H1 (cell line): Measurements from ENCODE around the gene HSD17B8. TPM values are rescaled to one million over a fixed set of nuclear protein-coding genes. Genes with fewer than 3 reads are reported as not detected.

ENCODE experiments used
- CTCF ChIA-PET: fragments of 300-600 bp; sonication (Branson Sonifier 250); formaldehyde crosslinking; loops from one replicate; lab custom pipeline; 2021; ENCODE audit not compliant: partially characterized antibody; lab: Charles Lee
- POLR2A ChIA-PET: fragments of 300-600 bp; sonication (Branson Sonifier 250); formaldehyde crosslinking; loops from one replicate; lab custom pipeline; 2021; ENCODE audit warnings: inconsistent platforms; ENCODE audit not compliant: partially characterized antibody; lab: Charles Lee
- DNase-seq, 2 experiments: peaks; one replicate each; pipeline versions ENCODE4 v3.0.0 to v3.0.0-alpha.2; 2010 to 2022; ENCODE audit warnings: low spot score in 2 of 2, low read depth in 1 of 2, mixed read lengths in 1 of 2
- FAIRE-seq: peaks from 2 replicates; lab custom pipeline; 2011; peaks lifted over from hg19 to GRCh38; lab: Jason Lieb, UNC
- H2AFZ ChIP-seq: 2 replicates; pipeline ENCODE4 v1.8.1; 2012; ENCODE audit warnings: low read length, inconsistent platforms
- H2AK5ac ChIP-seq: 2 replicates; pipeline ENCODE4 v1.6.1; 2013; ENCODE audit warnings: low read depth, low read length
- H2BK120ac ChIP-seq: replicated peaks from 2 replicates; pipeline ENCODE3; 2013; ENCODE audit warnings: low read depth, low read length, inconsistent platforms
- H2BK12ac ChIP-seq: 2 replicates; pipeline ENCODE4 v1.6.1; 2013; ENCODE audit warnings: low read depth, low read length
- H2BK15ac ChIP-seq: 2 replicates; pipeline ENCODE4 v1.6.1; 2013; ENCODE audit warnings: low read length
- H2BK20ac ChIP-seq: 2 replicates; pipeline ENCODE4 v1.6.1; 2013; ENCODE audit warnings: low read length
- H2BK5ac ChIP-seq: 2 replicates; pipeline ENCODE4 v1.6.1; 2013; ENCODE audit warnings: low read depth, low read length
- H3K14ac ChIP-seq: 2 replicates; pipeline ENCODE4 v1.6.1; 2013; ENCODE audit warnings: inconsistent platforms; ENCODE audit not compliant: insufficient read length
- H3K18ac ChIP-seq: 2 replicates; pipeline ENCODE4 v1.6.1; 2013; ENCODE audit warnings: low read length; ENCODE audit errors: extremely low read depth
- H3K23ac ChIP-seq: 2 replicates; pipeline ENCODE4 v1.6.1; 2013; ENCODE audit warnings: inconsistent platforms; ENCODE audit not compliant: insufficient read length
- H3K23me2 ChIP-seq: 2 replicates; pipeline ENCODE4 v1.6.1; 2013; ENCODE audit warnings: low read depth, low read length
- H3K27ac ChIP-seq: 2 replicates; pipeline ENCODE4 v1.6.1; 2011; ENCODE audit warnings: low read depth, low read length, inconsistent platforms
- H3K27me3 ChIP-seq, 4 experiments: replicated peaks in 1 of 4; 1 replicate in 1 of 4; 2 replicates in 3 of 4; pipeline versions ENCODE4 v1.6.1 to v1.8.1; 2011 to 2013; ENCODE audit warnings: low read length in 3 of 4, mild to moderate bottlenecking in 3 of 4, inconsistent platforms in 2 of 4, mixed read lengths in 2 of 4, moderate library complexity in 1 of 4; ENCODE audit not compliant: control insufficient read depth in 3 of 4, insufficient read depth in 3 of 4; ENCODE audit errors: extremely low read depth in 1 of 4
- H3K36me3 ChIP-seq, 4 experiments: 2 replicates each; pipeline versions ENCODE4 v1.6.1 to v1.8.1; 2011 to 2013; ENCODE audit warnings: mild to moderate bottlenecking in 4 of 4, low read length in 3 of 4, moderate library complexity in 2 of 4, control low read depth in 1 of 4, inconsistent platforms in 1 of 4; ENCODE audit not compliant: insufficient read depth in 4 of 4, control insufficient read depth in 2 of 4
- H3K4ac ChIP-seq: replicated peaks from 2 replicates; pipeline ENCODE3; 2013; ENCODE audit warnings: low read length, low read depth, mixed read lengths, inconsistent platforms; ENCODE audit not compliant: insufficient read length
- H3K4me1 ChIP-seq, 4 experiments: replicated peaks in 1 of 4; 1 replicate in 1 of 4; 2 replicates in 3 of 4; pipeline versions ENCODE4 v1.6.1 to v1.8.1; 2011 to 2013; ENCODE audit warnings: low read length in 3 of 4, inconsistent platforms in 2 of 4, mixed read lengths in 1 of 4; ENCODE audit not compliant: insufficient read depth in 4 of 4, control insufficient read depth in 3 of 4
- H3K4me2 ChIP-seq, 2 experiments: 2 replicates each; pipeline versions ENCODE4 v1.6.1 to v1.8.1; 2011 to 2013; ENCODE audit warnings: low read depth in 2 of 2, low read length in 2 of 2, control low read depth in 1 of 2, inconsistent platforms in 1 of 2, mild to moderate bottlenecking in 1 of 2; ENCODE audit not compliant: insufficient read depth in 1 of 2
- H3K4me3 ChIP-seq, 4 experiments: fragments of 200-600, 300-600 bp in 1 of 4; sonication (generic), shearing (Covaris generic), sonication (Bioruptor Twin) in 1 of 4; 2 replicates each; pipeline versions ENCODE4 v1.5.1 to v1.8.1; 2011 to 2016; ENCODE audit warnings: low read length in 4 of 4, low read depth in 3 of 4, control low read depth in 2 of 4, inconsistent platforms in 2 of 4, mild to moderate bottlenecking in 2 of 4, mixed read lengths in 1 of 4, moderate library complexity in 1 of 4; ENCODE audit not compliant: insufficient read depth in 2 of 4; ENCODE audit errors: extremely low read depth in 1 of 4
- H3K56ac ChIP-seq: replicated peaks from 2 replicates; pipeline ENCODE3; 2013; ENCODE audit warnings: low read depth, mild to moderate bottlenecking, mixed read lengths, low read length, inconsistent platforms; ENCODE audit not compliant: insufficient read length
- H3K79me1 ChIP-seq: 2 replicates; pipeline ENCODE4 v1.6.1; 2013; ENCODE audit warnings: low read depth, low read length, control low read depth
- H3K79me2 ChIP-seq, 2 experiments: 2 replicates each; pipeline versions ENCODE4 v1.6.1 to v1.8.1; 2012 to 2013; ENCODE audit warnings: low read length in 2 of 2, mild to moderate bottlenecking in 2 of 2, inconsistent platforms in 1 of 2; ENCODE audit not compliant: insufficient read depth in 2 of 2, control insufficient read depth in 1 of 2
- H3K9ac ChIP-seq, 4 experiments: replicated peaks in 1 of 4; 1 replicate in 1 of 4; 2 replicates in 3 of 4; pipeline versions ENCODE4 v1.6.1 to v1.8.1; 2011 to 2013; ENCODE audit warnings: low read depth in 3 of 4, low read length in 3 of 4, control low read depth in 2 of 4, mild to moderate bottlenecking in 2 of 4, moderate library complexity in 2 of 4, inconsistent platforms in 1 of 4; ENCODE audit errors: extremely low read depth in 1 of 4
- H3K9me3 ChIP-seq, 2 experiments: 2 replicates each; pipeline versions ENCODE4 v1.6.1 to v1.8.1; 2012 to 2013; ENCODE audit warnings: mild to moderate bottlenecking in 2 of 2, moderate library complexity in 2 of 2, control low read depth in 1 of 2, inconsistent platforms in 1 of 2, low read depth in 1 of 2, low read length in 1 of 2, mixed read lengths in 1 of 2; ENCODE audit not compliant: insufficient read depth in 2 of 2
- H4K20me1 ChIP-seq, 2 experiments: replicated peaks in 1 of 2; 2 replicates each; pipeline versions ENCODE3 to v1.8.1; 2011 to 2013; ENCODE audit warnings: inconsistent platforms in 2 of 2, low read length in 2 of 2, mild to moderate bottlenecking in 1 of 2; ENCODE audit not compliant: insufficient read depth in 2 of 2, control insufficient read depth in 1 of 2
- H4K5ac ChIP-seq: 2 replicates; pipeline ENCODE4 v1.6.1; 2013; ENCODE audit warnings: low read length, low read depth, mixed read lengths, inconsistent platforms; ENCODE audit not compliant: insufficient read length
- H4K8ac ChIP-seq: 2 replicates; pipeline ENCODE4 v1.8.0; 2013; ENCODE audit warnings: mild to moderate bottlenecking, moderate library complexity, low read length, inconsistent platforms; ENCODE audit not compliant: insufficient read depth; ENCODE audit errors: extremely low read depth
- H4K91ac ChIP-seq: replicated peaks from 2 replicates; pipeline ENCODE3; 2013; ENCODE audit warnings: low read length, mixed read lengths, inconsistent platforms; ENCODE audit not compliant: insufficient read length
- ATF2 ChIP-seq: IDR thresholded peaks from 2 replicates; pipeline ENCODE4 v1.6.1; 2012; ENCODE audit warnings: low read length, inconsistent platforms
- HDAC2 ChIP-seq, 2 experiments: fragments of 300-600 bp in 1 of 2; sonication (generic) in 1 of 2; IDR thresholded peaks; 2 replicates each; pipeline ENCODE4 v1.6.1; 2011 to 2012; ENCODE audit warnings: low read depth in 2 of 2, low read length in 2 of 2, mild to moderate bottlenecking in 2 of 2, moderate library complexity in 2 of 2, borderline replicate concordance in 1 of 2, inconsistent platforms in 1 of 2
- WGBS, 2 experiments: shearing (Covaris generic) in 1 of 2; methylation state at CpG; one replicate each; pipeline versions ENCODE4 v1.1.6 to v1.1.7; 2013 to 2015; ENCODE audit warnings: low lambda C conversion rate in 2 of 2, mixed read lengths in 2 of 2, inconsistent platforms in 1 of 2, low coverage in 1 of 2, missing lambda C conversion rate in 1 of 2; ENCODE audit not compliant: insufficient replicate concordance in 2 of 2, insufficient coverage in 1 of 2, insufficient read length in 1 of 2; ENCODE audit errors: extremely low coverage in 1 of 2, missing lambda C conversion rate in 1 of 2; 5-methylcytosine and 5-hydroxymethylcytosine counted together
- polyA plus RNA-seq, 7 experiments: library from polyadenylated mRNA; depleted of rRNA in 3 of 7; stranded (reverse) in 5 of 7; unstranded in 2 of 7; fragments of >200 nt in 5 of 7; fragments of 200-250 nt in 2 of 7; gene quantifications; 1 replicate in 5 of 7; 2 replicates in 1 of 7; 4 replicates in 1 of 7; pipeline versions ENCODE4 v1.2.1 to v1.2.3, GENCODE V29; 2011 to 2013; ENCODE audit warnings: missing spikeins in 2 of 7, mixed read lengths in 2 of 7
- total RNA-seq: library from RNA; stranded (reverse); fragmentation: NEBNext Ultra II Directional; extraction: Animal tissue kit (Norgen Biotek cat#: 25700); gene quantifications from 2 replicates; pipeline ENCODE4 v1.2.1, GENCODE V29; 2021

Gene HSD17B8
- total and polyA plus RNA-seq, 2 of the 8 experiments (the other 6 are each of a cell fraction or from before 2014, with no cell fraction given): 3.3 to 17.1 TPM

- Histone ChIP-seq H4K20me1 (no peaks in the 10 kb centered on the region), H3K4me3 (peak overlapping the region; percentile 42 to 74 (median 62)), H4K91ac (no peak overlapping the region), H3K27ac (no peak overlapping the region), H2AK5ac (peak overlapping the region; percentile 66; the same call in 1 of the 2 replicates), H3K23ac (no peak overlapping the region), H3K36me3 (no peaks in the 10 kb centered on the region), H2AFZ (peak overlapping the region; percentile 54; the same call in 1 of the 2 replicates), H2BK12ac (peak overlapping the region; percentile 68), H3K4me2 (peak overlapping the region; percentile 58 to 71), H3K4me1 (peaks cover 0 to 6% (median 2%) of the 10 kb centered on the region in 4 experiments; a peak in 6 of 7 replicates), H2BK120ac (no peak overlapping the region), H3K27me3 (peaks cover 0 to 8% (median 2%) of the 10 kb centered on the region in 4 experiments; a peak in 4 of 7 replicates), H4K5ac (no peak overlapping the region), H3K9ac (peak overlapping the region in 1 of 4 experiments; percentile 46; a peak in 2 of 7 replicates), H3K9me3 (no peaks in the 10 kb centered on the region), H3K79me2 (no peaks in the 10 kb centered on the region), H3K14ac (no peak overlapping the region), H3K79me1 (no peaks in the 10 kb centered on the region), H2BK15ac (peak overlapping the region; percentile 46; the same call in 1 of the 2 replicates), H3K23me2 (peaks cover 7% of the 10 kb centered on the region; the same call in 1 of the 2 replicates), H3K56ac (no peak overlapping the region), H3K18ac (peak overlapping the region; percentile 88), H2BK20ac (no peak overlapping the region), H3K4ac (no peak overlapping the region), H2BK5ac (no peak overlapping the region; the same call in 1 of the 2 replicates), H4K8ac (peak overlapping the region; percentile 81; the same call in 1 of the 2 replicates)
- DNase-seq: peak in 1 of 2 experiments; percentile 97
- no peak for FAIRE-seq
- WGBS, 2 experiments: 14% methylated on average over 45 of the region's 58 CpGs; no CpG with 5 or more reads in 1 of the 2 experiments
- ChIA-PET CTCF (interaction anchor here (0.6 to 9.5 kb wide), 29 partner anchors 9 to 217 kb away, joined by 3 to 74 read pairs (median 4); no protein-coding TSS in a partner anchor), POLR2A (interaction anchor here (0.9 to 4.0 kb wide), 8 partner anchors 11 to 189 kb away, joined by 3 to 22 read pairs (median 4); partner anchors contain the start of genes RPS18 and VPS52)
- TF ChIP-seq ATF2 (no peak), HDAC2 (IDR thresholded peaks at IDR 0.05; ENCODE audit: borderline replicate concordance in 1 of 2, low read depth in 2 of 2, low read length in 2 of 2) (no peak)
These were observed 42.8 kb upstream of the HSD17B8 start for GRCh38 chr6:33161354-33162331.
